GM10248 (cell line): Measurements from ENCODE around the gene KRTAP19-6.

Source experiments
- CTCF ChIA-PET: fragments of 300-600 bp; sonication (Branson Sonifier 250); formaldehyde crosslinking; extraction: SDS; loops from one replicate; lab custom pipeline; 2021; ENCODE audit warnings: antibody characterized with exemption; lab: Yijun Ruan, JAX
- POLR2A ChIA-PET: fragments of 350-650 bp; sonication (Branson Sonifier 250); formaldehyde crosslinking; extraction: SDS; loops from one replicate; lab custom pipeline; 2020; ENCODE audit warnings: antibody characterized with exemption; lab: Yijun Ruan, JAX
- DNase-seq: peaks from one replicate; pipeline ENCODE4 v3.0.0; 2012; ENCODE audit errors: extremely low spot score
- TF ChIP-seq, protein P1 (sequence below): IDR thresholded peaks from 2 replicates; pipeline ENCODE4 v1.5.1; 2012; ENCODE audit warnings: mild to moderate bottlenecking, low read depth; ENCODE audit errors: extremely low read depth, missing control alignments, control extremely low read depth

KRTAP19-6 gene, protein sequence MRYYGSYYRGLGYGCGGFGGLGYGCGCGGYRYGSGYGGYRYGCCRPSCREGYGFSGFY

DNA sequence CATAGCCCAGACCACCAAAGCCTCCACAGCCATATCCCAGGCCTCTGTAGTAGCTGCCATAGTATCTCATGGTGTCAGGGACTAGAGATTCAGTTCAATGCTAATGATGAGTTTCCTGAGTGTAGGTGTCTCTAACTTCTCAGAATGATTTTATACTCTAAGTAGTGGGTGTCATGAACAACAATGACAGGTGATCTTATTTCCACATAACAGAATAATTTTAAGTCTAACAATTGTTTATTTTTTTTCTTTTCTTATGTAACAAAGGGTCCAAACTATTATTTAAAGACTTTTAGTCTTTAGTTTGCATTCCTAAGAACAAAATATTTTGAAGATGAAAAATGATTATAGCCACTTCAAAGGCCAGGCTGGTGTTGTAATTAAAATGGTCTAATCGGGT lies at the start of gene KRTAP19-6:
KRTAP19-6 (minus strand) TSS at position 101 of the 400 bp plus-strand sequence; CDS start at position 70, 31 bp downstream.
- CTCF ChIA-PET = no interaction called here
- POLR2A ChIA-PET = no interaction called here
- DNase-seq = no peak
- TF ChIP-seq, protein P1, sequence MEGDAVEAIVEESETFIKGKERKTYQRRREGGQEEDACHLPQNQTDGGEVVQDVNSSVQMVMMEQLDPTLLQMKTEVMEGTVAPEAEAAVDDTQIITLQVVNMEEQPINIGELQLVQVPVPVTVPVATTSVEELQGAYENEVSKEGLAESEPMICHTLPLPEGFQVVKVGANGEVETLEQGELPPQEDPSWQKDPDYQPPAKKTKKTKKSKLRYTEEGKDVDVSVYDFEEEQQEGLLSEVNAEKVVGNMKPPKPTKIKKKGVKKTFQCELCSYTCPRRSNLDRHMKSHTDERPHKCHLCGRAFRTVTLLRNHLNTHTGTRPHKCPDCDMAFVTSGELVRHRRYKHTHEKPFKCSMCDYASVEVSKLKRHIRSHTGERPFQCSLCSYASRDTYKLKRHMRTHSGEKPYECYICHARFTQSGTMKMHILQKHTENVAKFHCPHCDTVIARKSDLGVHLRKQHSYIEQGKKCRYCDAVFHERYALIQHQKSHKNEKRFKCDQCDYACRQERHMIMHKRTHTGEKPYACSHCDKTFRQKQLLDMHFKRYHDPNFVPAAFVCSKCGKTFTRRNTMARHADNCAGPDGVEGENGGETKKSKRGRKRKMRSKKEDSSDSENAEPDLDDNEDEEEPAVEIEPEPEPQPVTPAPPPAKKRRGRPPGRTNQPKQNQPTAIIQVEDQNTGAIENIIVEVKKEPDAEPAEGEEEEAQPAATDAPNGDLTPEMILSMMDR = no peak

DNA sequence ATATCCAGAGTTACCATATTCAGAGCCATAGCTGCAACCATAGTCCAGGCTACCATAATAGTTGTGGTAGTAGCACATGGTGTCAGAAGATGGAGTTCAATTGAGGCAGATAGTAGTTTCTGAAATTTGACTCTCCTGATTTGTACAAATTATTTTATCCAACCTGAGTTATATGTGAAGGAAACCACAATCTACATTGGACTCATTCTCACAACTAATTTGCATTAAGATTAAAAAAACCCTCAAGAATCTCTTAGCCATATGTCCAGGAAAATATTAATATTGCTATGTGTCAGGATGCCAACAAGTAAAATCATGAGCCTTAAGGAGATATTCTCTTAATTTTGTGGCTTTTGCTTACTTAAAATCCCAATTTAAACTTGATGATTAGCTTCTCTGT lies 48.6 kb upstream of the KRTAP19-6 start, which contains the start of gene KRTAP22-2:
KRTAP22-2 (minus strand) TSS at position 101 of the 400 bp plus-strand sequence.
- no peak for DNase-seq
- ChIA-PET CTCF (no interaction called here), POLR2A (no interaction called here)
- TF ChIP-seq, protein P1 = no peak

DNA sequence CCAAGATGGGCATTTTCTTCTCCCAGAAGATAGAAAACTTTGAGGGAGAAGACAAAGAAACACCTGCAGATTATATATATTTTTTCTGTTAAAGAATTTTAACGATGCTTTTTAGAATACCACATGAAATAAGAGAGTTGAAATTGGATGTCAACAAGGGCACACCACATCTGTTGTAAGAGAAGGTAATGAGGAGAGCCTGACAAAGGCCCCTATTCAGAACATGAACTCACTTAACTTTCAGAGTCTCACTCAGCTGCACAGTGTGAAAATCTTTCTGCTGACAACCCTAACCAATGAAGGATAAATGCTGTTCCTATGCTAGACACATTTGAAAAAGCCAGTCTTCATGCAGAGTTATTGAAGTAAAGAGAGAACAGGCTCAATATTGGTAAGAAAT lies 41.2 kb upstream of the KRTAP19-6 start:
- ChIA-PET CTCF (no interaction called here), POLR2A (no interaction called here)
- TF ChIP-seq, protein P1 = no peak
- no peak for DNase-seq

DNA sequence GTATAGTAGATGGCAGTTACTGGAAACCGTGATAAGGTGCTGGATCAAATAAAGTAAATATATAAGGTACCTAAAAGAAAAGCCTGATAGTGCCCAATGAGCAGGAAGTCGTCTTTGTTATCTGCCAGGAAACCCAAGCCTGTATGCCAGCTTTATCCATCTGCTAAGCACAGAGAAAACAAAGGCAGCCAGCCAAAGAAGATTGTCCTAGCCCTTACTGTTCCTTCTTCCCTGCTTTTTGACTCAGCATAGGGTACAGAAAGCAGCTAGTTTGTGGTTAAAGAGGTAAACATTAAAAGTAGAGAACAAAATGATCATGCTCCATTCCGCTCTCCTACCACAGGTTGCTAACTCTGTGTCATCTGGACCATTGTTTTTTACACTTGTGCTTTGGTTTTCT lies 38.5 kb upstream of the KRTAP19-6 start:
- ChIA-PET POLR2A (no interaction called here), CTCF (no interaction called here)
- TF ChIP-seq, protein P1 = no peak
- no peak for DNase-seq

DNA sequence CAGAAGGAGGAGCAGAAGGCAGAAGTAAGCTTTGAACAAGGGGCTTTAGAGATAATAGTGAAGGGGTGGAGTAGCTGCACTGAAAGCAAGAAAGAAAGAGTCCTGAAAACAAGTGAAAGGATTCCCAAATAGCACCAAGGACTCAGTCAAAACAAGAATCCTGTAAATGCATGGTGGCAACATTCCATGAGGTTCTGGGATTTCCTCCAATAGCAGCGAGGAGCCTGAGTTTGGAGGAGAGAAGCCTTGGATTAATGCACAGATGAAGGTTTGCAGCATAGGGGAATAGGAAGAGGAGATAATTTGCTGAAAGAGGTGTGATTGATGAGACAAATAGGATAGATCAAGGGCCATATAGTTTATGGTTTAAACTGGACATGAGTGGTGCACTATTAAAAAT lies 37.7 kb upstream of the KRTAP19-6 start:
- POLR2A ChIA-PET = no interaction called here
- TF ChIP-seq, protein P1 = no peak

DNA sequence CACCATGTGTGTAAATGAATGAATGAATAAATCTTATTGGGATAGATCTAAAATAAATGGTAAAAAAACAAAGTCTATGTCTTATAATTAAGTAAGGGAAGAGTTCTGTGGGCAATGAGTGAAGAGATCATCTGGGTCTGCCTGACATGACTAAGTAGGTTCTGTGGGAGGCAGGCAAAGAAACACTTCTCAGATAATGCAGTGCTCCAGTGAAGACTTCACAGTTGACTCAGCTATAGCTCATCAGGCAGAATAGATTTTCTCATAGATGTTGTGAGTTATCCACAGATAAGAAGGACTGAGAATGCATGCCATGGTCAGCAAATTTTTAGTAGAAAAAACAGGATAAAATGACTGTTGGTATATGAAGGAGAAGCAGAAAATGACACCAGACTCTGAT lies 36.1 kb upstream of the KRTAP19-6 start:
- CTCF ChIA-PET = interaction anchor here (1.5 kb wide), 1 partner anchor 9 kb away, joined by 3 read pairs; no protein-coding TSS in a partner anchor
- POLR2A ChIA-PET = no interaction called here
- DNase-seq = no peak
- TF ChIP-seq, protein P1 = no peak

More for the DNA sequence above, 37.7 kb upstream of the KRTAP19-6 start:
- CTCF ChIA-PET = no interaction called here
- DNase-seq = no peak
